HAP-1 (cell line): ENCODE data around the gene C15orf39.
A peak's percentile ranks its signal among the peaks of the same experiment; 100 is the strongest.
"Not testable (repeated sequence)": the region's sequence is repeated elsewhere in the genome, so short reads cannot be mapped to it uniquely, and the experiment has no call there.

Experiments used
- DNase-seq, 2 experiments: peaks; one replicate each; pipeline ENCODE4 v3.0.0-alpha.2; 2016 to 2020; ENCODE audit warnings: low spot score in 2 of 2
- H3K27me3 ChIP-seq: fragments of 250-450 bp; sonication (Bioruptor Pico); 2 replicates; pipeline ENCODE4 v1.5.1; 2020; ENCODE audit warnings: low read depth, mild to moderate bottlenecking, moderate library complexity
- H3K36me3 ChIP-seq: fragments of 250-450 bp; sonication (Bioruptor Pico); replicated peaks from 2 replicates; pipeline ENCODE4 v1.5.1; 2020; ENCODE audit warnings: mild to moderate bottlenecking
- H3K4me1 ChIP-seq: fragments of 250-450 bp; sonication (Bioruptor Pico); 2 replicates; pipeline ENCODE4 v1.5.1; 2020; ENCODE audit warnings: mild to moderate bottlenecking
- H3K4me3 ChIP-seq: fragments of 250-450 bp; sonication (Bioruptor Pico); 2 replicates; pipeline ENCODE4 v1.5.1; 2020; ENCODE audit warnings: mild to moderate bottlenecking, moderate library complexity
- H3K9me3 ChIP-seq: fragments of 250-450 bp; sonication (Bioruptor Pico); 2 replicates; pipeline ENCODE4 v1.5.1; 2020; ENCODE audit warnings: mild to moderate bottlenecking, moderate library complexity
- in situ Hi-C: fragments of 300-500 bp; cut with MboI; formaldehyde crosslinking; loops from 3 replicates; pipeline ENCODE4 v1.14.3; 2020; ENCODE audit warnings: low sequenced_read_pairs, inconsistent platforms, mixed read lengths

Gene C15orf39

DNA sequence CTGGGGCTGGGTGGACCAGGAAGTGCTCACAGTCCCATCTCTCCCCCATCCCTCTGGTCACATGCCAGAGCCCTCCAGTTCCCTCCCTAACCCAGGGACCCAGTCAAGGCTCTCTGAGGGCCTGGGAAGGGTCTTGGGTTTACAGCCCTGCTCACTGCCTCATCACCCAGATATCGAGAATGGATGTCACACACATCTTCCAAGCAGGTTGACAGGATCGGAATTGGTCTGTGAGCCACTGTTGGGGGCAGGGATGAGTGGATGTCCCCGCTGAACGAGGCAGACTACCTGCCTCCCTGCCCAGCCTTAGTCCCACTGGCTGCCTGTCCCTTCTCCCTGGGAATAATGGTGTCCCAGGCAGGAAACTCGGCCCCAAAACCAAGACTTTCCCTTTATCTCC lies 36.5 kb downstream of the C15orf39 start:
- DNase-seq: peak in 1 of 2 experiments; percentile 8
- no peaks in the 10 kb centered on the region for H3K36me3 ChIP-seq

DNA sequence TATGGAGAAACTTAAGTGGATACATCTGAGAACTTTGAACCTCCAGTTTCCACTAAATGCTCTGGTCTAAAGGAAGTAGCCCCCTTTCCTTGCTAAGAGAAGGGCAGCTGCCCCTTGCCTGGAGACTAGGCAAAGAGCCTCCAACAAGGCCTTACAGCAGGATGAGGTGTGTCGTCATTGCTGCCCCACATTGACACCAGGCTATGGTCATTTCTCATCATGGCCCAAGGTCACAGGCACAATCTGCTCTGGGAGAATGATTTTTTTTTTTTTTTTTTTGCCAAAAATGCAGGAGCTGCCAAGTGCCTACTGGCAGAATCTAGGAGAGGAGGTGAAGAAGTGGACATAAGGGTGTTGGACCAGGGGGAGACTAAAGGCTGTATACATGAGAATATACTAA lies 44.1 kb downstream of the C15orf39 start:
- H3K36me3 ChIP-seq, H3K4me3 ChIP-seq, in situ Hi-C loops, H3K4me1 ChIP-seq, H3K9me3 ChIP-seq, DNase-seq: not testable (repeated sequence)
- peaks cover 46% of the 10 kb centered on the region for H3K27me3 ChIP-seq

More for the DNA sequence above, 36.5 kb downstream of the C15orf39 start:
- in situ Hi-C loops: no loop called here
- H3K9me3 ChIP-seq: no peaks in the 10 kb centered on the region
- no peaks in the 10 kb centered on the region for H3K4me1 ChIP-seq
- H3K4me3 ChIP-seq: no peak overlapping the region
- H3K27me3 ChIP-seq: peaks cover 39% of the 10 kb centered on the region

DNA sequence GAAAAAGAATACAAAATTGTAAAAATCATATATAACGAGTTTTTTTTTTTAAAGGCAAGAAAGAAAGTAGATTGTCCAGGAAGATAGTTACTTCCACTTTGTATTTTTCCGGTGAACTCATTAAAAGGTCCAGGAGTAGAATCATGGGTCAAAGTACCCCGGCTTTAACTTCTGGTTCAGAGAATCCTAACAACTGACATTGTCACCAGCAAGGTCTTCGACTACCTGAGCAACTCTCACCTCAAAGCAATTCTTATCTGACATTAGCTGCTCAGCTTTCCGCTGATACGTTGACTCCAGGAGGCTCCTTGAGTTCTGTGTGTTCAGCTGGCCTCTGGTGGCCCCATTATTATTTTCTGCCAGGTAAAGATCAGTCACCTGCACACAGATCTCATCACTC lies 47.3 kb downstream of the C15orf39 start:
- in situ Hi-C loops, DNase-seq: not testable (repeated sequence)

DNA sequence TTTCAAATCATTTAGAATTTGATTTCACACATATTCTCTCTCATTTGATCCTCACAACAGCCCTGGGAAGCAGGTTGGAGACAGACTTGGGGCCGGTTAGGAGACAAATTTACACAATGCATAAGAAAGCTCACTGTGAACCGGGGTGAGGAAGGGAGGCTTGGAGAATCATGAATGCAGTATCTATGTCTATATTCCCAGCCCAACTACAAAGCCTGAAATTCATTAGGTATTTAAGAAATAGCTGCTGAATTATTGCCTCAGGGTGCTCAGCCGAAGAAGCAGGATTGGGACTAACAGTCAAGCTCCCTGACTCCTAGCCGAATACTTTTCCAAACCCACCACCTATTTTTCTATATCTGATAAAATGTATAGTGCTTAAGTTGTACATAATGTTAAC lies 48.0 kb downstream of the C15orf39 start:
- H3K36me3 ChIP-seq: no peaks in the 10 kb centered on the region
- H3K4me3 ChIP-seq: no peak overlapping the region
- H3K27me3 ChIP-seq: peaks cover 62% of the 10 kb centered on the region
- in situ Hi-C loops: no loop called here
- no peaks in the 10 kb centered on the region for H3K4me1 ChIP-seq
- no peak for DNase-seq
- no peaks in the 10 kb centered on the region for H3K9me3 ChIP-seq

More for the DNA sequence above, 47.3 kb downstream of the C15orf39 start:
- H3K9me3 ChIP-seq, H3K4me1 ChIP-seq, H3K36me3 ChIP-seq, H3K4me3 ChIP-seq: not testable (repeated sequence)
- peaks cover 63% of the 10 kb centered on the region for H3K27me3 ChIP-seq

DNA sequence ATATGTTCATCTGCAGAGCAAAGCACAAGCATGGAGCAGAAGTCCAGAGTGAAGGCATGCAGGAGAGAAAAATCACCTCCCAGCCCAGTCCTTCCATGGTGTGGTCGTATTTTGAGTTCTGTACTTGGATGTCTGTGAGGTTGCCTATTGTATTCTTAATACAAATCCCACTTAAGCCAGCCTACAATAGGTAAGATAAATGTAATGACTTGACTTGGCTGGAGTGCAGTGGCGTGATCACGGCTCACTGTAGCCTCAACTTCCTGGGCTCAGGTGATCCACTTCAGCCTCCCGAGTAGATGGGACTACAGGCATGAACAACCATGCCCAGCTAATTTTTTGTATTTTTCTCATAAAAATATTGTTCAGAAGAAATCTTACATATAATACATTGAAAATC lies 49.7 kb downstream of the C15orf39 start:
- DNase-seq, H3K9me3 ChIP-seq, H3K4me3 ChIP-seq, H3K36me3 ChIP-seq, H3K4me1 ChIP-seq, in situ Hi-C loops: not testable (repeated sequence)
- H3K27me3 ChIP-seq: peaks cover 62% of the 10 kb centered on the region

DNA sequence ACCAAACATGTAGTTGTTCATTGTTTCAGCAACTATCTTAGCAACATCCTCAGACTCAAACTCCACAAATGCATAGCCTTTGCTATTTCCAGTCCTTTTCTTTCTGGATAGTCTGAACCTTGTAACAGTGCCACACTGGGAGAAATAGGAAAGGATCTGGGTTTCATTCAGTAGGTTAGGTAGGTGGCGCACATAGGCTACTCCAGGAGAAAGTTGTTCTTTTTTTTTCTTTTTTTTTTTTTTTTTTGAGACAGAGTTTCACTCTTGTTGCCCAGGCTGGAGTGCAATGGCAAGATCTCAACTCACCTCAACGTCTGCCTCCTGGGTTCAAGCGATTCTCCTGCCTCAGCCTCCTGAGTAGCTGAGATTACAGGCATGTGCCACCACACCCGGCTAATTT lies 50.6 kb downstream of the C15orf39 start:
- H3K36me3 ChIP-seq, H3K9me3 ChIP-seq, DNase-seq, H3K4me3 ChIP-seq, in situ Hi-C loops, H3K4me1 ChIP-seq: not testable (repeated sequence)
- H3K27me3 ChIP-seq: peaks cover 59% of the 10 kb centered on the region

DNA sequence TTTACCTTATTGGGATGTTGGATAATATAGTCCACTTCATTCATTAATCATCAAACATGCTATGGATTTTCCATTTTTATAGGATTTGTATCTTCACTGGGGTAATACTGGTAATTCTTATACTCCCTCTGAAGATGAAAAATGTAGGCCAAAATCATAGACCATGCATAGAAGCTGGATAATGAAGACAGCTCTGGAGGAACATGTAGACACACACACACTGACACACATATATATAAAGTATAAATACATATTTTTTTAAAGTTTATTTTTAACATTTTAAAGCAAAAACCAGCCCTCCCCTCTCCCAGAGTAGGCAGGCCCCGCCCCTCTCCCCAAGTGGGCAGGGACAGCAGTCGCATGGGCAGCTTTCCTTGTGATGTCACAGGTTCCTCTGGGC lies 56.4 kb downstream of the C15orf39 start, which contains the start of gene GOLGA6C:
Gene GOLGA6C (plus strand): TSS at position 301 of the 400 bp plus-strand sequence. CDS start 265 bp downstream, outside the sequence.
- DNase-seq, H3K4me1 ChIP-seq, H3K9me3 ChIP-seq, H3K4me3 ChIP-seq, H3K36me3 ChIP-seq, in situ Hi-C loops, H3K27me3 ChIP-seq: not testable (repeated sequence)

DNA sequence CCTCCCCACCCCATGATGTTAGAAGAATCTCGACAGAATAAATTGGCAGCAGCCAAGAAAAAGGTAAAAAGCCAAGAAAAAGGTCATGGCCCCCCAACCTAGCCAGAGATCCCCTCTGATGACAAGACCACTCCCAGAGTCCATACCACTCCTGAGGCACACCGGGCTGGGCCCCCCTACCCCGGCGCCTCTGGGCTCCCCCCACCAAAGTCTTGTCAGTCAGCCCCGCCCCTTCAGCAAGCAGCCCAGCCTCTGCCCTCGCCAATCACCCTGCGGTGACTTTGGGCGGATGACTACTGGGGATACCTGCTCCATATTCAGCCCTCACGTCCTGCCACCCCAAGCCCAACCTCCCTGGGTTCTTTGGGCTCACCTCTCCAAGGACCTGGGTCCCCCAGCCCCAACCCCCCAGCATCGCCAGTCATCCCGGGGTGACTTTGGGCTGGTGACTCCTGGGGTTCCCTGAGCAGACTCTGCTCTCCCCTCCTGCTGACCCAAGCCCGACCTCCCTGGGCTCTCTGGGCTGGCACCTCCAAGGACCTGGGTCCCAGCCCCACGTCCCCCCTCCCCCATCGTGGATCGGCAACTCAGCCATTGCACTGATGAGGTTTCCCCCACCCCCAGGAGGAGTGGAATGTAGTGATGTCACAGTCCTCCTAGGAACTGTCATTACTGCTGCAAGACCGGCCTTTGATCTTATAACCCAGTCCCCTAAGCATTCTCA lies 57.1 kb downstream of the C15orf39 start:
- DNase-seq: not testable (repeated sequence)

DNA sequence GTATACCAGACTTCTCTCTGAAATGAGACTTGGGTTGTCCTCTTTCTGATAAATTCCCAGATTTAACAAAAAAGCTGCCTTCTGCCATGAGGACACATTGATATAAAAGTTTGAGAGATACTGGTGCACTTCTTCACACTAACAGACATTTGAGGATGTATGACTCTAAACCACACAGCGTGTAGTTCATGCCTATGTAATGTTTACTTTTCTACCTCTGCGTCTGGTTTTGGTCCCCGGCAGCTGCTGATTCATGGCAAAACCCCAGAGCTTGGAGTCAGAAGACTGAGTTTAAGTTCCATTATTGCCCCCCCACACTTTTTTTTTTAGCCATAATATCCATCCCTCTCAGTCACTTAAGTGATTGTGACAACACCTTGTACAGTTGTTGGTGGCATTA lies 58.2 kb downstream of the C15orf39 start:
- H3K4me1 ChIP-seq, in situ Hi-C loops, H3K36me3 ChIP-seq, H3K9me3 ChIP-seq, H3K4me3 ChIP-seq, H3K27me3 ChIP-seq, DNase-seq: not testable (repeated sequence)

More for the DNA sequence above, 57.1 kb downstream of the C15orf39 start:
- H3K27me3 ChIP-seq, H3K36me3 ChIP-seq, H3K4me1 ChIP-seq, H3K9me3 ChIP-seq, H3K4me3 ChIP-seq, in situ Hi-C loops: not testable (repeated sequence)
